SK-N-SH treated with all-trans-retinoic acid at 6 μM for 48 hours (cell line): ENCODE results near the gene ATRNL1.

Experiments
- ARNTL ChIP-seq: fragments of 450-650 bp; formaldehyde crosslinking; IDR thresholded peaks from 2 replicates; pipeline ENCODE4 v1.5.0; 2020; ENCODE audit warnings: low read depth, mild to moderate bottlenecking, moderate library complexity, borderline replicate concordance
- GLIS3 ChIP-seq: fragments of 250-450 bp; sonication (Bioruptor Pico); IDR thresholded peaks from 2 replicates; pipeline ENCODE4 v1.5.0; 2020; ENCODE audit warnings: mild to moderate bottlenecking, moderate library complexity
- RARB ChIP-seq: fragments of 250-450 bp; sonication (Bioruptor Pico); IDR thresholded peaks from 2 replicates; pipeline ENCODE4 v1.8.0; 2021; ENCODE audit warnings: mild to moderate bottlenecking, moderate library complexity
- TOX ChIP-seq: fragments of 250-450 bp; sonication (Bioruptor Pico); IDR thresholded peaks from 2 replicates; pipeline ENCODE4 v1.8.0; 2021; ENCODE audit warnings: mild to moderate bottlenecking, moderate library complexity, borderline replicate concordance

DNA sequence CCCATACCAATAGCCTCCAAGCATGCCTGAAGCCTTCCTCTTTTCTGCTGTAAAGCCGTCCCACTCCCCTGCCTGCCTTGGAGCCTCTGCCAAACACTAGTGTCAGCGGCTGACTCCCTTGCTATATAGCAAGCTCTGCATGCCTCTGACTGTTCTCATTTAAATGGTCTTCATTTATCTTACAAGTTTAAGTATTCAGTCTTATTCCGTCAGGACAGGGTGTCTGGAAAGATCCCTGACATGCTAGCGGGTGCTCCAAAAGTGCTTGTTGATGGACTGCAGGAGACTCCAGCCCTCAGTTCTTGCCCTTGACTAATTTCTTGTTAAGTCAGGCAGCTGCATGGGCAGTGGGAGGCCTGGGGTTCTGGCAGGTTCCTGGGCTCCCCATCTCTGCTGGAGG lies 881.2 kb downstream of the ATRNL1 start:
- TF ChIP-seq ARNTL (CRISPR knock-in tag) (no peak), RARB (CRISPR knock-in tag) (no peak), GLIS3 (CRISPR knock-in tag) (no peak), TOX (CRISPR knock-in tag) (no peak)
